ENCODE measurements around the gene HPDL. TPM values are rescaled to one million over a fixed set of nuclear protein-coding genes. Genes with fewer than 3 reads are reported as not detected.

HPDL gene
- total and polyA plus RNA-seq, 4 donors: 0.55 to 2.3 (median 0.71) TPM

DNA sequence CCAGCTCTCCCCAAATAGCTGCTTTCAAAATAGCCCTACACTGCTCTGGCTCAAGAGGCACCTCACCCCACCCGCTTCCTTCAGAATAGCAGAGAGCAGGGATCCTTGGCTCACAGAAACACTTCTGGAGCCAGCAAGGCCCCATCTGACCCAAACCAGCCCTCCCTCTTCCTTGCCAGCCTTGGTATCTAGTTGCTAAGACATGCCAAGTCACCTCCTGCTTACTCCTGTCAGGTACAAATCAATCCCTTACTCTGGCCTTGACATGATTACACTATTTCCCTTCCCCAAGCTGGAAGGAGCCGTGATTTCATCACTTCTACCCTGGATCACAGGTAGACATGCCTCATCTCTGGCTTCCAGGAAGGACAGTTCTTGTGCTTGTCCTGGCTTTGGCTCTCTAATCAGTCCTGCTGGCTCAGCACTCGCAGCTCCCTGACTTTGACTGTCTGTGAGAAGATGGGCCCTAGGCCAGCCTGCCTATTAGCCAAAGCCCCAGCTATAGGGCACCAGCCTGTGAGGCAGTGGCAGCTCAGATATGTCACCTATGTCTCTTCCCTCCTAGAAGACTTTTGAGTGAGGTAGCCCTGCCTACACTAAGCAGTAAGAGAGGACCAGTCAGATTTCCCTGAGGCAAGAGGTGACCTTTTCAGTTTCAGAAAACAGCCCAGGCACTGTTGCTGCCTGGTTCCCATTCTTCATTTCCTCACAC lies 22.4 kb downstream of the HPDL start:
- Histone ChIP-seq H3K27me3 (ENCODE audit: control insufficient read depth in 3 of 3, insufficient read depth in 3 of 3, low read length in 2 of 3) (no peaks in the 10 kb centered on the region), H3K36me3 (ENCODE audit: control insufficient read depth in 4 of 4, insufficient read depth in 4 of 4, low read length in 4 of 4) (peaks cover 0 to 12% (median 2%) of the 10 kb centered on the region in 4 donors), H3K4me3 (no peak overlapping the region), H3K9ac (ENCODE audit: insufficient read depth in 1 of 2, low read length in 2 of 2) (no peak overlapping the region), H3K4me1 (ENCODE audit: control insufficient read depth in 5 of 5, insufficient read depth in 5 of 5, low read length in 5 of 5) (peaks cover 0 to 12% (median 11%) of the 10 kb centered on the region in 5 donors), H3K27ac (ENCODE audit: low read depth in 1 of 2, low read length in 1 of 2) (peak overlapping the region; percentile 67 to 68), H3K9me3 (ENCODE audit: control insufficient read depth in 4 of 4, insufficient read depth in 3 of 4, low read length in 3 of 4) (no peaks in the 10 kb centered on the region)
- TF ChIP-seq, protein P1, sequence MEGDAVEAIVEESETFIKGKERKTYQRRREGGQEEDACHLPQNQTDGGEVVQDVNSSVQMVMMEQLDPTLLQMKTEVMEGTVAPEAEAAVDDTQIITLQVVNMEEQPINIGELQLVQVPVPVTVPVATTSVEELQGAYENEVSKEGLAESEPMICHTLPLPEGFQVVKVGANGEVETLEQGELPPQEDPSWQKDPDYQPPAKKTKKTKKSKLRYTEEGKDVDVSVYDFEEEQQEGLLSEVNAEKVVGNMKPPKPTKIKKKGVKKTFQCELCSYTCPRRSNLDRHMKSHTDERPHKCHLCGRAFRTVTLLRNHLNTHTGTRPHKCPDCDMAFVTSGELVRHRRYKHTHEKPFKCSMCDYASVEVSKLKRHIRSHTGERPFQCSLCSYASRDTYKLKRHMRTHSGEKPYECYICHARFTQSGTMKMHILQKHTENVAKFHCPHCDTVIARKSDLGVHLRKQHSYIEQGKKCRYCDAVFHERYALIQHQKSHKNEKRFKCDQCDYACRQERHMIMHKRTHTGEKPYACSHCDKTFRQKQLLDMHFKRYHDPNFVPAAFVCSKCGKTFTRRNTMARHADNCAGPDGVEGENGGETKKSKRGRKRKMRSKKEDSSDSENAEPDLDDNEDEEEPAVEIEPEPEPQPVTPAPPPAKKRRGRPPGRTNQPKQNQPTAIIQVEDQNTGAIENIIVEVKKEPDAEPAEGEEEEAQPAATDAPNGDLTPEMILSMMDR (IDR thresholded peaks at IDR 0.05; ENCODE audit: control extremely low read depth, extremely low read depth): no peak
- ATAC-seq (ENCODE audit: insufficient read depth, low FRiP score) (peak; percentile 41), DNase-seq (peak in 1 of 3 donors; percentile 25)
- 44 to 64% methylated on average over 3 of the region's 3 CpGs for WGBS, 2 donors

DNA sequence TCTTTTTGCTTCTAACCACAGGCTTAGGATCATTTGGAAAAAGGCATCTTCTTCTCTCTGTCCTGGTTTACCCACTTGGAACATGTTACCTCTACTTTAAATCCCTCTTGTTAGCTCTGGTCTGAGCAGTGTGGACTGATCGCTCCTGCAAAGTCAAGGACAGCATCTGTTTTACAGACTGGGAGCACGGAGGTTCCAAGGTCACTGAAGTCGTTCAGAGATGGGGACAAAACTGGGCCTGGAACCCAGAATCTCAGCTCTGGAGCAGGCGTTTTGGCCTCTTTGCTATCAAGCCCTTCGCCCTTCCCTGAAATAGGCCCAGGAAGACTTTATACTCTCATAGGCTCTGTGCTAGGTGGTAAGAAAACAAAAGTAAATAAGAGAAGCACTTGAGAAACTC lies 24.8 kb downstream of the HPDL start:
- no peak overlapping the region for H3K4me3 ChIP-seq
- H3K36me3 ChIP-seq (ENCODE audit: control insufficient read depth in 4 of 4, insufficient read depth in 4 of 4, low read length in 4 of 4): peaks cover 0 to 2% (median 0%) of the 10 kb centered on the region in 4 donors
- peaks cover 0 to 12% (median 11%) of the 10 kb centered on the region in 5 donors for H3K4me1 ChIP-seq (ENCODE audit: control insufficient read depth in 5 of 5, insufficient read depth in 5 of 5, low read length in 5 of 5)
- TF ChIP-seq, protein P1 (IDR thresholded peaks at IDR 0.05; ENCODE audit: control extremely low read depth, extremely low read depth): no peak
- no peaks in the 10 kb centered on the region for H3K9me3 ChIP-seq (ENCODE audit: control insufficient read depth in 4 of 4, insufficient read depth in 3 of 4, low read length in 3 of 4)
- no peak overlapping the region for H3K27ac ChIP-seq (ENCODE audit: low read depth in 1 of 2, low read length in 1 of 2)
- DNase-seq: no peak
- ATAC-seq (ENCODE audit: insufficient read depth, low FRiP score): no peak
- WGBS, 2 donors: 85 to 90% methylated on average over 5 of the region's 5 CpGs
- no peak overlapping the region for H3K9ac ChIP-seq (ENCODE audit: insufficient read depth in 1 of 2, low read length in 2 of 2)
- no peaks in the 10 kb centered on the region for H3K27me3 ChIP-seq (ENCODE audit: control insufficient read depth in 3 of 3, insufficient read depth in 3 of 3, low read length in 2 of 3)

DNA sequence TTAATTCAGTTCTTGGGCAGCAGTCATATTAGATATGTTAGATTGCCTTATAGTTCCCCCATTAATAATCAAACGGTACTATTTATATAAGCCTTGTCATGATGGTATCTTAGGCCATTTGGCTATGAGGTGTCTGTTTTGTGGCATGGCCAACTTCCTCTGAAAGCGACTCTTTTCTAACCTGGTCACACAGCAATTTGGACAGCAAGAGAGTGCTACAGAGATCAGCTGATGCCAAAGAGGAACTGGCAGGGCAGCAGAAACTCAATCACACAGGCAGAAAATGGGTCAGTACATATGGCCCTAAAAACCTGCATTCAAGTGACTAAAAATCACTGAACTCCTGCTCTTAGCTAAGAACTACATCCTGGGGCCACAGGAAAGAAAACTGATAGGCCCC lies 27.0 kb downstream of the HPDL start:
- DNase-seq (no peak), ATAC-seq (ENCODE audit: insufficient read depth, low FRiP score) (no peak)
- Histone ChIP-seq H3K36me3 (ENCODE audit: control insufficient read depth in 4 of 4, insufficient read depth in 4 of 4, low read length in 4 of 4) (peaks cover 0 to 2% (median 0%) of the 10 kb centered on the region in 4 donors), H3K27me3 (ENCODE audit: control insufficient read depth in 3 of 3, insufficient read depth in 3 of 3, low read length in 2 of 3) (no peaks in the 10 kb centered on the region), H3K4me1 (ENCODE audit: control insufficient read depth in 5 of 5, insufficient read depth in 5 of 5, low read length in 5 of 5) (peaks cover 0 to 7% (median 5%) of the 10 kb centered on the region in 5 donors), H3K27ac (ENCODE audit: low read depth in 1 of 2, low read length in 1 of 2) (no peak overlapping the region), H3K9me3 (ENCODE audit: control insufficient read depth in 4 of 4, insufficient read depth in 3 of 4, low read length in 3 of 4) (no peaks in the 10 kb centered on the region), H3K4me3 (no peak overlapping the region), H3K9ac (ENCODE audit: insufficient read depth in 1 of 2, low read length in 2 of 2) (no peak overlapping the region)
- TF ChIP-seq, protein P1 (IDR thresholded peaks at IDR 0.05; ENCODE audit: control extremely low read depth, extremely low read depth): no peak
- WGBS, 2 donors: 67 to 70% methylated on average over 2 of the region's 2 CpGs

Measured in lung (tissue), 12 donors.